WTC11 (cell line): ENCODE data around the gene GPR158.

Experiments
- ATF6 ChIP-seq: sonication (generic); formaldehyde crosslinking; IDR thresholded peaks from 2 replicates; pipeline ENCODE4 v1.8.1; 2023; ENCODE audit warnings: mild to moderate bottlenecking, missing genetic modification reagents
- CREB1 ChIP-seq: sonication (generic); formaldehyde crosslinking; IDR thresholded peaks from 2 replicates; pipeline ENCODE4 v1.8.0; 2023; ENCODE audit warnings: mild to moderate bottlenecking, missing genetic modification reagents
- CTCF ChIP-seq: fragments of 200-600 bp; IDR thresholded peaks from 2 replicates; pipeline ENCODE4 v1.8.0; 2022; ENCODE audit warnings: antibody characterized with exemption
- E2F5 ChIP-seq: sonication (generic); formaldehyde crosslinking; IDR thresholded peaks from 2 replicates; pipeline ENCODE4 v1.8.1; 2022; ENCODE audit warnings: mild to moderate bottlenecking, moderate library complexity, missing genetic modification reagents
- EMX1 ChIP-seq: fragments of 250-450 bp; sonication (Bioruptor Pico); IDR thresholded peaks from 2 replicates; pipeline ENCODE4 v1.8.0; 2021; ENCODE audit warnings: mild to moderate bottlenecking
- ESRRA ChIP-seq: sonication (generic); formaldehyde crosslinking; IDR thresholded peaks from 2 replicates; pipeline ENCODE4 v1.8.1; 2022; ENCODE audit warnings: mild to moderate bottlenecking, missing genetic modification reagents, borderline replicate concordance
- FOXP4 ChIP-seq: sonication (generic); formaldehyde crosslinking; IDR thresholded peaks from 2 replicates; pipeline ENCODE4 v1.8.0; 2022; ENCODE audit warnings: mild to moderate bottlenecking, missing genetic modification reagents
- GABPB1 ChIP-seq: sonication (generic); formaldehyde crosslinking; IDR thresholded peaks from 2 replicates; pipeline ENCODE4 v1.8.1; 2023; ENCODE audit warnings: mild to moderate bottlenecking, missing genetic modification reagents
- MXD4 ChIP-seq: fragments of 250-450 bp; sonication (Bioruptor Pico); IDR thresholded peaks from 2 replicates; pipeline ENCODE4 v1.8.0; 2021; ENCODE audit warnings: mild to moderate bottlenecking, moderate library complexity, borderline replicate concordance
- USF2 ChIP-seq: sonication (generic); formaldehyde crosslinking; IDR thresholded peaks from 2 replicates; pipeline ENCODE4 v1.8.1; 2023; ENCODE audit warnings: mild to moderate bottlenecking, missing genetic modification reagents, moderate library complexity

- TF ChIP-seq E2F5 (CRISPR knock-in tag): no peak
- no peak for TF ChIP-seq EMX1 (CRISPR knock-in tag)
- TF ChIP-seq CTCF: no peak
- TF ChIP-seq GABPB1 (CRISPR knock-in tag): no peak
- no peak for TF ChIP-seq USF2 (CRISPR knock-in tag)
- TF ChIP-seq ATF6: no peak
- no peak for TF ChIP-seq MXD4
- no peak for TF ChIP-seq ESRRA
- no peak for TF ChIP-seq FOXP4
- no peak for TF ChIP-seq CREB1 (CRISPR knock-in tag)
Observed at GRCh38 chr10:25646371-25646770, 471.6 kb downstream of the GPR158 start.
